ENCODE results near the gene SPECC1L.

SPECC1L gene

GRCh38 chr22:24428751-24429410, 158.2 kb downstream of the SPECC1L start:
- no peak for ATAC-seq (ENCODE audit: insufficient read depth, low read depth)
- Histone ChIP-seq H3K9ac (ENCODE audit: low read depth, low read length) (peak overlapping the region; percentile 82), H2AFZ (ENCODE audit: low read depth, low read length) (no peak overlapping the region), H3K27ac (ENCODE audit: low read length) (peak overlapping the region; percentile 95), H3K79me2 (ENCODE audit: insufficient read depth, low read length) (peaks cover 44% of the 10 kb centered on the region), H3K36me3 (ENCODE audit: insufficient read depth, low read length) (peaks cover 10% of the 10 kb centered on the region; the same call in 1 of the 2 replicates), H3K4me3 (ENCODE audit: low read depth in 1 of 2, low read length in 2 of 2) (peak overlapping the region in 1 of 2 experiments; percentile 54; a peak in 2 of 4 replicates), H3K4me1 (ENCODE audit: insufficient read depth, low read length) (peaks cover 93% of the 10 kb centered on the region), H4K20me1 (ENCODE audit: insufficient read depth, low read length) (no peaks in the 10 kb centered on the region), H3K4me2 (ENCODE audit: insufficient read depth, low read length) (peak overlapping the region; percentile 71), H3K27me3 (ENCODE audit: insufficient read depth, low read length, poor library complexity) (no peaks in the 10 kb centered on the region), H3K9me3 (ENCODE audit: insufficient read depth, low read length, severe bottlenecking) (no peaks in the 10 kb centered on the region)
- TF ChIP-seq EZH2 (IDR thresholded peaks at IDR 0.05; ENCODE audit: borderline replicate concordance, low read depth, low read length, severe bottlenecking) (no peak), CTCF (IDR thresholded peaks at IDR 0.05; ENCODE audit: borderline replicate concordance, extremely low read depth, low read length, poor library complexity, severe bottlenecking) (no peak)
- DNase-seq: no peak

GRCh38 chr22:24429411-24430365, 159.1 kb downstream of the SPECC1L start:
- Histone ChIP-seq H3K9me3 (ENCODE audit: insufficient read depth, low read length, severe bottlenecking) (no peaks in the 10 kb centered on the region), H2AFZ (ENCODE audit: low read depth, low read length) (no peak overlapping the region), H3K4me1 (ENCODE audit: insufficient read depth, low read length) (peaks cover 100% of the 10 kb centered on the region), H3K27me3 (ENCODE audit: insufficient read depth, low read length, poor library complexity) (no peaks in the 10 kb centered on the region), H3K79me2 (ENCODE audit: insufficient read depth, low read length) (peaks cover 44% of the 10 kb centered on the region), H3K9ac (ENCODE audit: low read depth, low read length) (peak overlapping the region; percentile 82), H3K36me3 (ENCODE audit: insufficient read depth, low read length) (peaks cover 10% of the 10 kb centered on the region; the same call in 1 of the 2 replicates), H3K4me3 (ENCODE audit: low read depth in 1 of 2, low read length in 2 of 2) (peak overlapping the region in 1 of 2 experiments; percentile 54; a peak in 1 of 4 replicates), H3K4me2 (ENCODE audit: insufficient read depth, low read length) (peak overlapping the region; percentile 71), H4K20me1 (ENCODE audit: insufficient read depth, low read length) (no peaks in the 10 kb centered on the region), H3K27ac (ENCODE audit: low read length) (peak overlapping the region; percentile 95)
- ATAC-seq (ENCODE audit: insufficient read depth, low read depth) (peak; percentile 17; the same call in 2 of the 3 replicates), DNase-seq (peak; percentile 86)
- TF ChIP-seq EZH2 (IDR thresholded peaks at IDR 0.05; ENCODE audit: borderline replicate concordance, low read depth, low read length, severe bottlenecking) (no peak), CTCF (IDR thresholded peaks at IDR 0.05; ENCODE audit: borderline replicate concordance, extremely low read depth, low read length, poor library complexity, severe bottlenecking) (no peak)

DNA sequence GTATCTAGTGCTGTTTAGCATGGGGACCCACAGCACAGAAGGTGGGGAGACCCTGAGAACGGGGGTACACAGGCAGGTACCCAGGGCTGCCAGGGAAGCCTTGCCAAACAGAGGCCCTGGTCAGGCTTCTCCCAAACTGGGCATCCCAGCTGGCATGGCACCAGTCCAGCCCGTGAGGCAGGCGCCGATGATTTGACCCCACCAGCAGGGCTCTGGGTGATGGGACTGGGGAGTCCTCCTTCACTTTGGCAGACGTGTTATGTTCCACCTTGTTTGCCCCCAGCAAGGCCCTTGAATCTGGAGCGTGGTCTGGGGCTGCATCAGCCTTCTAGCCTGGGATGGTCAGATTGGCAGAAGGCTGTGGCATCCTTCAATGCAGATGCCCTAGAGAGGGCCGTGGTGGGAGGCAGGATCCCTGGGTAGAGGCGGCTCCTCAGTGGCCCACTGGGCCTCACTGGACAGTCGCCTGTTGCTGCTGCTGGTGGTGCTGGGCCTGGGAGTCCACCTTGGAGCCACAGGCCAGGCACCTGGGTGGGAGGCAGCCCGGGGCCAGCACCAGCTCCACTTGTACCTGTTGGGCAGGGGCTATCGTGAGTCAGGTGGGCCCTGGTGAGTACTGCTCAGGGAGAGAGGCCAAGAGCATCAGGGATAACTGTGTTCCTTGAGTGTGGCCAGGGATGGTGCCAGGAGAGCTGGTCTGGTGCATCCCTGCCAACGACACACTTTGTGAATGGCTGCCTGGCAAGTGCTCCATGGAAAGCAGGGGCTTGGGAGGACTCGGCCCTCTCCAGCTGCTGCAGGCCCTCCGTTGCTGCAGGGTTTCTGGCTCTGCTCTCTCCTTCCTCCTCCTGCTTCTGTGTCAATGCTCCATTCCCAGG, 160.0 kb downstream of the SPECC1L start:
- Histone ChIP-seq H3K27me3 (ENCODE audit: insufficient read depth, low read length, poor library complexity) (no peaks in the 10 kb centered on the region), H3K36me3 (ENCODE audit: insufficient read depth, low read length) (peaks cover 12% of the 10 kb centered on the region; the same call in 1 of the 2 replicates), H4K20me1 (ENCODE audit: insufficient read depth, low read length) (peaks cover 4% of the 10 kb centered on the region; the same call in 1 of the 2 replicates), H3K9me3 (ENCODE audit: insufficient read depth, low read length, severe bottlenecking) (no peaks in the 10 kb centered on the region), H2AFZ (ENCODE audit: low read depth, low read length) (no peak overlapping the region), H3K27ac (ENCODE audit: low read length) (peak overlapping the region; percentile 95), H3K4me2 (ENCODE audit: insufficient read depth, low read length) (no peak overlapping the region), H3K4me3 (ENCODE audit: low read depth in 1 of 2, low read length in 2 of 2) (no peak overlapping the region), H3K79me2 (ENCODE audit: insufficient read depth, low read length) (peaks cover 45% of the 10 kb centered on the region), H3K4me1 (ENCODE audit: insufficient read depth, low read length) (peaks cover 100% of the 10 kb centered on the region), H3K9ac (ENCODE audit: low read depth, low read length) (peak overlapping the region; percentile 82)
- ATAC-seq (ENCODE audit: insufficient read depth, low read depth) (no peak), DNase-seq (no peak)
- TF ChIP-seq EZH2 (IDR thresholded peaks at IDR 0.05; ENCODE audit: borderline replicate concordance, low read depth, low read length, severe bottlenecking): no peak
- TF ChIP-seq CTCF (IDR thresholded peaks at IDR 0.05; ENCODE audit: borderline replicate concordance, extremely low read depth, low read length, poor library complexity, severe bottlenecking): no peak
